PC-3 (cell line): ENCODE results near the gene TMCC3. TPM values are rescaled to one million over a fixed set of nuclear protein-coding genes. Genes with fewer than 3 reads are reported as not detected.

ENCODE experiments used
- ATAC-seq: fragments of 200-7000 bp; cut with Tn5 transposase; 2 replicates; pipeline ENCODE4 v1.9.1; 2020; ENCODE audit warnings: mild to moderate bottlenecking, moderate library complexity
- BruUV-seq: library from RNA; stranded (reverse); fragments of 400-500 nt; replicated peaks from 2 replicates; lab custom pipeline; 2021; lab: Mats Ljungman, UMichigan
- CTCF ChIA-PET: fragments of 300-600 bp; sonication (Branson Sonifier 250); formaldehyde crosslinking; loops from one replicate; lab custom pipeline; 2022; ENCODE audit warnings: antibody characterized with exemption; lab: Charles Lee
- POLR2A ChIA-PET: fragments of 300-600 bp; sonication (Branson Sonifier 250); formaldehyde crosslinking; loops from one replicate; lab custom pipeline; 2022; ENCODE audit warnings: antibody characterized with exemption; ENCODE audit not compliant: unreplicated experiment; lab: Charles Lee
- DNase-seq: peaks from one replicate; pipeline ENCODE4 v3.0.0-alpha.2; 2015
- H2AFZ ChIP-seq: fragments of 300-600 bp; sonication (generic); 2 replicates; pipeline ENCODE4 v1.6.0; 2016; ENCODE audit warnings: antibody characterized with exemption, low read length
- H3F3A ChIP-seq: fragments of 300-600 bp; sonication (generic); one replicate; pipeline ENCODE4 v1.6.0; 2017; ENCODE audit warnings: antibody characterized with exemption, low read length, control low read depth, mild to moderate bottlenecking; ENCODE audit not compliant: unreplicated experiment
- H3K27ac ChIP-seq: fragments of 300-600 bp; sonication (generic); 2 replicates; pipeline ENCODE4 v1.5.1; 2016; ENCODE audit warnings: mild to moderate bottlenecking, low read length
- H3K27me3 ChIP-seq: fragments of 300-600 bp; sonication (generic); 2 replicates; pipeline ENCODE4 v1.6.1; 2016; ENCODE audit warnings: low read length, mixed read lengths
- H3K36me3 ChIP-seq: fragments of 300-600 bp; sonication (generic); 2 replicates; pipeline ENCODE4 v1.6.1; 2016; ENCODE audit warnings: low read depth, mixed run types, low read length, mixed read lengths
- H3K4me1 ChIP-seq: fragments of 300-600 bp; sonication (generic); 2 replicates; pipeline ENCODE4 v1.5.1; 2016; ENCODE audit warnings: low read length; ENCODE audit not compliant: insufficient read depth
- H3K4me2 ChIP-seq: fragments of 300-600 bp; sonication (generic); 2 replicates; pipeline ENCODE4 v1.6.0; 2016; ENCODE audit warnings: low read length
- H3K4me3 ChIP-seq: fragments of 300-600 bp; sonication (generic); 2 replicates; pipeline ENCODE4 v1.5.1; 2016; ENCODE audit warnings: mild to moderate bottlenecking, low read length, mixed read lengths
- H3K79me2 ChIP-seq: fragments of 300-600 bp; sonication (generic); 2 replicates; pipeline ENCODE4 v1.6.1; 2017; ENCODE audit warnings: low read length, mixed read lengths
- H3K9ac ChIP-seq: fragments of 300-600 bp; sonication (generic); 2 replicates; pipeline ENCODE4 v1.6.0; 2016; ENCODE audit warnings: mild to moderate bottlenecking, low read length
- H3K9me2 ChIP-seq: fragments of 300-600 bp; sonication (generic); replicated peaks from 2 replicates; pipeline ENCODE4 v1.6.1; 2016; ENCODE audit warnings: mixed run types, low read length, mixed read lengths
- H3K9me3 ChIP-seq: fragments of 300-600 bp; sonication (generic); 2 replicates; pipeline ENCODE4 v1.6.1; 2016; ENCODE audit warnings: low read length, mixed read lengths
- H4K20me1 ChIP-seq: fragments of 300-600 bp; sonication (generic); 2 replicates; pipeline ENCODE4 v1.6.1; 2016; ENCODE audit warnings: low read length, mixed read lengths
- EZH2 ChIP-seq: fragments of 300-600 bp; sonication (generic); IDR thresholded peaks from one replicate; pipeline ENCODE4 v1.6.1; 2017; ENCODE audit warnings: antibody characterized with exemption, mild to moderate bottlenecking, low read length; ENCODE audit not compliant: unreplicated experiment
- EZH2phosphoT487 ChIP-seq: fragments of 300-600 bp; sonication (generic); IDR thresholded peaks from 2 replicates; pipeline ENCODE4 v1.6.1; 2018; ENCODE audit warnings: mild to moderate bottlenecking, antibody characterized with exemption, low read length, borderline replicate concordance
- intact Hi-C: fragments of 100-400 bp; cut with micrococcal nuclease; formaldehyde crosslinking; loops from 2 replicates; pipeline ENCODE4 v1.9.0; 2023
- total RNA-seq: library from RNA; depleted of rRNA; stranded (reverse); fragments of >200 nt; gene quantifications from 2 replicates; pipeline ENCODE4 v1.2.3, GENCODE V29; 2014
- TF ChIP-seq, protein P1 (sequence below): fragments of 300-600 bp; sonication (generic); conservative IDR thresholded peaks from 2 replicates; pipeline ENCODE4 v1.5.1; 2017; ENCODE audit warnings: antibody characterized with exemption, low read depth, mild to moderate bottlenecking, low read length

TMCC3 gene
- total RNA-seq, 1 experiment from 2014 or later: 6.5 TPM

DNA sequence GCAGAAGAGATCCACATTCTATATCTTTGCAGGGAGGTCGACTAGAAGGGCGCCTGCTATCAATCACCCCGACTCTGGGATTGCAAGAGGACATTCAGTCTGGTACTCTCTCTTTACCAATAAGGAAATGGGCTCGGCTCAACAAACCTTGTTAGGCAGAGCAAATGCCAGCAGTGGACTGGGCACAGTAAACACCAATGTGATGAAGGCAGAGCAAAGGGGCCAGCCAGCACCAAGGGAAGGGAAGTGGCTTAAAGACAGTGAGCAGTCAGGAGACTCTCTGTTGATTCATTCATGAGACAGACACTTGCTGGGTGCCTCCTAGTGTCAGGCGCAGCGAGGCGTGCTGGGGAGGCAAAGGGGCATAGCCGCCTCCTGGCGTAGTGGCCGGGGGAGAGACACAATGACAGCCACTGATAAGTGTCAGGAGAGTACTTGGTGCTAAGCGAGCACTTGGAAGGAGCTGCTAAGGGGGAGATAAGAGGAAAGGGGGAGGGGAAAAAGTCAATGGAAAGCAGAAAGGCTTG lies 34.1 kb downstream of the TMCC3 start:
- no peaks in the 10 kb centered on the region for H3K27me3 ChIP-seq
- TF ChIP-seq EZH2phosphoT487 (no peak), EZH2 (no peak)
- TF ChIP-seq, protein P1, sequence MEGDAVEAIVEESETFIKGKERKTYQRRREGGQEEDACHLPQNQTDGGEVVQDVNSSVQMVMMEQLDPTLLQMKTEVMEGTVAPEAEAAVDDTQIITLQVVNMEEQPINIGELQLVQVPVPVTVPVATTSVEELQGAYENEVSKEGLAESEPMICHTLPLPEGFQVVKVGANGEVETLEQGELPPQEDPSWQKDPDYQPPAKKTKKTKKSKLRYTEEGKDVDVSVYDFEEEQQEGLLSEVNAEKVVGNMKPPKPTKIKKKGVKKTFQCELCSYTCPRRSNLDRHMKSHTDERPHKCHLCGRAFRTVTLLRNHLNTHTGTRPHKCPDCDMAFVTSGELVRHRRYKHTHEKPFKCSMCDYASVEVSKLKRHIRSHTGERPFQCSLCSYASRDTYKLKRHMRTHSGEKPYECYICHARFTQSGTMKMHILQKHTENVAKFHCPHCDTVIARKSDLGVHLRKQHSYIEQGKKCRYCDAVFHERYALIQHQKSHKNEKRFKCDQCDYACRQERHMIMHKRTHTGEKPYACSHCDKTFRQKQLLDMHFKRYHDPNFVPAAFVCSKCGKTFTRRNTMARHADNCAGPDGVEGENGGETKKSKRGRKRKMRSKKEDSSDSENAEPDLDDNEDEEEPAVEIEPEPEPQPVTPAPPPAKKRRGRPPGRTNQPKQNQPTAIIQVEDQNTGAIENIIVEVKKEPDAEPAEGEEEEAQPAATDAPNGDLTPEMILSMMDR: peak; percentile 51
- peaks cover 39% of the 10 kb centered on the region for H3K79me2 ChIP-seq
- no peaks in the 10 kb centered on the region for H4K20me1 ChIP-seq
- peak overlapping the region; percentile 99 for H3K27ac ChIP-seq
- intact Hi-C loops: loop anchor here (5.0 kb wide), 1 partner anchor 54 kb away; no protein-coding TSS in a partner anchor
- peaks cover 67% of the 10 kb centered on the region for H3K4me1 ChIP-seq
- H3K4me2 ChIP-seq: peak overlapping the region; percentile 93
- peak overlapping the region; percentile 76 for H3K9ac ChIP-seq
- H3K36me3 ChIP-seq: no peaks in the 10 kb centered on the region
- ATAC-seq (peak; percentile 71), DNase-seq (peak; percentile 76)
- no peaks in the 10 kb centered on the region for H3K9me2 ChIP-seq
- ChIA-PET CTCF (no interaction called here), POLR2A (interaction anchor here (0.5 kb wide), 1 partner anchor 205 kb away, joined by 3 read pairs; no protein-coding TSS in a partner anchor)
- peaks cover 4% of the 10 kb centered on the region for H3F3A ChIP-seq
- H2AFZ ChIP-seq: peak overlapping the region; percentile 72; the same call in 1 of the 2 replicates
- no TSS peak for BruUV-seq
- H3K9me3 ChIP-seq: no peaks in the 10 kb centered on the region
- H3K4me3 ChIP-seq: peak overlapping the region; percentile 62

DNA sequence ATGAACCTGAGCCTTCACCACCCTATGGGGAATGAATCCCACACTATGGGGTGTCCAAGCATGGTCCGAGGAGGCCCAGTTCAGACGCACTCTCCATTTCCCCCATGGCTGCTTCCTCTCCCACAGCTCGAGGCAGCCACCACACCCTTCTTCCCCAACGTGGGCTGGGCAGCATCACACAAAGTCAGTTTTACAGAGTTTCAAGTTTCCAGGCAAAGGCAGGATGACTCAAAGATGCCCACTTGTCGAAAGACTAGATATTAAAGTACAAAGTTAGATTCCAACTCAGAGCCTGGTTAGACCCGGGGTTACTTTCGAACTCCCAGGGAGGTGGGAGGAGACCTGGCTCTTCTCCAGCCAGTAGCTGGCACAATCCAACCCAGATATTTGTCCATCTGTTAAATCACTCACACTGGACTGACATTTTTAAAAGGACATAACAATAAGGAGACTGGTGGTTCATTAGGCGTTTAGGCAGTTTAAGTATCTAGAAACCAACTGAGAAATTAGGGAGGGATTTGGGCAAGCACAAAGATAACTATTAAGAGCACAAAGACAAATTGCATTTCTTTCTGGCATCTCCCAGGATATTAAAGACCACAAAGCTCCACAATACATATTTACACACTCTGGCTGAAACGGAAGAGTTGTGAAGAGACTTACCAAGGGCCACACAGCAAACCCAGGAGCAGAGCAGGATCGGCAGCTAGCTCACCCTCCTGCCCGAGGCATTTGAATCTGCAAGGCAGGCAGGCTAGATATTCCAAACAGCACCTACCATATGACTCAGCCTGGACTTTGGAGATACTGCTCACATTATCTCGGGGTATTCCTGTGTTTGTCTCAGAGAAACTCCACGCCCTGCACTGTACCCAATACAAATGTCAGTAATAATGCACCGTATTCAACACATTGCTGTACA lies 34.8 kb downstream of the TMCC3 start:
- ATAC-seq (peak; percentile 52), DNase-seq (peak; percentile 90)
- no peaks in the 10 kb centered on the region for H4K20me1 ChIP-seq
- H3F3A ChIP-seq: peaks cover 4% of the 10 kb centered on the region
- peaks cover 60% of the 10 kb centered on the region for H3K4me1 ChIP-seq
- no peaks in the 10 kb centered on the region for H3K9me3 ChIP-seq
- no peaks in the 10 kb centered on the region for H3K27me3 ChIP-seq
- H3K27ac ChIP-seq: peak overlapping the region; percentile 99
- peak overlapping the region; percentile 62 for H3K4me3 ChIP-seq
- peak overlapping the region; percentile 93 for H3K4me2 ChIP-seq
- ChIA-PET POLR2A (interaction anchor here (0.5 kb wide), 1 partner anchor 206 kb away, joined by 3 read pairs; no protein-coding TSS in a partner anchor), CTCF (no interaction called here)
- intact Hi-C loops: loop anchor here (2.0 to 5.0 kb wide), 3 partner anchors 21 to 53 kb away; no protein-coding TSS in a partner anchor
- TF ChIP-seq EZH2: no peak
- TF ChIP-seq, protein P1: no peak
- TF ChIP-seq EZH2phosphoT487: no peak
- no peaks in the 10 kb centered on the region for H3K36me3 ChIP-seq
- TSS peak; percentile 46 for BruUV-seq
- H3K9me2 ChIP-seq: no peaks in the 10 kb centered on the region
- peaks cover 31% of the 10 kb centered on the region for H3K79me2 ChIP-seq
- peak overlapping the region; percentile 76 for H3K9ac ChIP-seq
- peak overlapping the region; percentile 72 for H2AFZ ChIP-seq
